NCI-H2227 (cell line): ENCODE data around the gene ROPN1L.
"Not testable (repeated sequence)": the region's sequence is repeated elsewhere in the genome, so short reads cannot be mapped to it uniquely, and the experiment has no call there.

Experiments
- DNase-seq: peaks from one replicate; lab custom pipeline; 2025; ENCODE audit not compliant: unreplicated experiment; lab: John Stamatoyannopoulos, UW

ROPN1L gene

GRCh38 chr5:10441083-10441991 is at the start of gene ROPN1L:
TSS of gene ROPN1L (plus strand) at chr5:10441879. CDS start at chr5:10442168, 289 bp downstream.
- peak; percentile 94 for DNase-seq

DNA sequence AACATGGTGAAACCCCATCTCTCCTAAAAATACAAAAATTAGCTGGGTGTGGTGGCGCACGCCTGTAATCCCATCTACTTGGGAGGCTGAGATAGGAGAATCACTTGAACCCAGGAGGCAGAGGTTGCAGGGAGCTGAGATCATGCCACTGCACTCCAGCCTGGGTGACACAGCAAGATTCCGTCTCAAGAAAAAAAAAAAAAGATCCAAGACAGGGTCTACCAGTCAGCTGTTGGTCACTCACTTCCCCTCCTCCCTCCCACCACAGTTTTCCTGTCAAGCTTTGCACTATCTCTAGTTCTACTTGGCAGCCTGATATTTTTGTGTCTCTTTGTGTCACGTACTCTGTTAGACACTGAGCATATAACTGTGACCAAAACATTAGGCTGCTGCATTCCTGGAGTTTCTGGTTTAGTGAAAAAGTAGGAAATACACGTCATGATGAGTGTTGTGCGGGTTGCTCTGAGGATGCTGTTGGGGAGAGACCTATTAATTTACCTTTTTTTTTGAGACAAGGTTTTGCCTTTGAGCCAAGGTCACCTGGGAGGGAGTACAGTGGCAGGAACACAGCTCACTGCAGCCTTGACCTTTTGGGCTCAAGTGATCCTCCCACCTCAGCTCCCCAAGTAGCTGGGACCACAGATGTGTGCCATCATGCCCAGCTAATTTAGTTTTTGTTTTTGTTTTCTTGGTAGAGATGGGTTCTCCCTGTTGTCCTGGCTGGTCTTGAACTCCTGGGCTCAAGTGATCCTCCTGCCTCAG is 48.9 kb upstream of the ROPN1L start:
- not testable (repeated sequence) for DNase-seq

- no peak for DNase-seq
These were observed 48.2 kb upstream of the ROPN1L start for GRCh38 chr5:10393491-10393890.

GRCh38 chr5:10396552-10396951 is 45.1 kb upstream of the ROPN1L start:
- no peak for DNase-seq

DNA sequence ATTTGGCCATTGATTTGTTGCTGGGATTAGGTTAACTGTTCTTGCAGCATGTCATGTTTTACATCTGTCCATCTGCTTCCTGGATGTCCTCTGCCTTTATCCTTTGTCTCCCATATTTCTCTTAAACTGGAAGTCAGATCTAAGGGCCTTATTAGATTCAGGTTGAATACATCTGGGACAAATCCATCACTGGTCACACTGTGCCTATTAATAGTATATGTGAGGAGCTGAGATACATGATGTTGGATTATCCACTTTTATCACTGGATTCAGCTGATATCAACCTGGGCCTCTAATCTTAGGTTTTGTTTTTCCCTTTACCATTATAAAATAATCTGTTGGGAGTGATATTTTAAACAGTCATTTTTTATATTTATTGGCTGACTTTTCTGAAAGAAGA is 41.8 kb upstream of the ROPN1L start:
- DNase-seq = no peak

- no peak for DNase-seq
These were observed 41.3 kb upstream of the ROPN1L start for GRCh38 chr5:10400411-10400810.

DNA sequence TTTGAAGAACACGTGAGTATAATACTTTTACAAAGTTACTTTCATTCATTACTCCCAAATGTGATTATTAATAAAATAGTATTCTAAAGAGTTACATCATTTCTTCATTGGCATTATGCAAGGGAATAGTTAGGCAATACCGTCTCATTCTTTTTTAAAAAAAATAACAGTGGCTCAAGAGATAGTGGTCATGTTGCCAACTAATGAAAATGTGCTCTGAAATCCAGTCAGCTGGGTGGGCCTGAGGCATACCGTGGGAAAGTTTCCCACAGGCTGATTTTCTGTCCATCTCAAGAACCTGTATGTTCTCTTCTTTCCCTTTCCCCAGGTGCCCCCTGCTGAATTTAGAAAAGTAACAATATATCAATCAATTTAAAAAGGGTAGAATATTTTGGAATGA is 40.8 kb upstream of the ROPN1L start:
- DNase-seq = no peak

GRCh38 chr5:10401498-10401897 is 40.2 kb upstream of the ROPN1L start:
- DNase-seq = no peak

DNA sequence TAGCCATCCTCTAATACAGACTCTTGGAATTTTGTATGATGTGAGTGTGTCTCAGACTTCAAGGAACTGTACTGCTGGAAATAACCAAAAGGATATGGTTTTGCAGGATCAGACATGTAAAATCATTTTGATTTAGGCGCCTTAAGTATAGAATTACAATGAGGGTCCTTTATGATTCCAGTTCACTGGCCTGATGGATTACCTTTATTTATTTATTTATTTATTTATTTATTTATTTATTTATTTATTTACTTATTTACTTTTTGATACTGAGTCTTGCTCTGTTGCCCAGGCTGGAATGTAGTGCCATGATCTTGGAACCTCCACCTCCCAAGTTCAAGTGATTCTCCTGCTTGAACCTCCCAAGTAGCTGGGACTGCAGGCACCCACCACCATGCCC is 37.9 kb upstream of the ROPN1L start:
- no peak for DNase-seq

DNA sequence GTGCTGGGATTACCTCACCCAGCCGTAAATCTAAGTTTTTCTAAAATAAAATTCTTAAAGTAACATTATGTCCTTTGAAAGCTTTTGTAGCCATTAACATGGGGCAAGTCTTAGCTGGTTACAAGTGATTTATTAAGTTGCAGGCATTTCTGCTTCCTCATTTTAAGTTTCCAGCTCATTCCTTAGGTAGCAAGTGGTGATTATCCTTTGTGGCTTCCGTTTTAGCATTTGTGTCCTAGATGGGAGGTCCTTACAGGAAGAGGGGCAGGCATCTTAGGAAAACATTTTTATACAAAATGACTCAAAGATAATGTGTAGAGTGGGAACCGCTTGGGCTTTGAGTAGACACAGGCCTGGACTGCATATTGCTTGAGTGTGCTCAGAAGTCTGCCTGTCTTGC is 35.0 kb upstream of the ROPN1L start:
- DNase-seq = no peak

DNA sequence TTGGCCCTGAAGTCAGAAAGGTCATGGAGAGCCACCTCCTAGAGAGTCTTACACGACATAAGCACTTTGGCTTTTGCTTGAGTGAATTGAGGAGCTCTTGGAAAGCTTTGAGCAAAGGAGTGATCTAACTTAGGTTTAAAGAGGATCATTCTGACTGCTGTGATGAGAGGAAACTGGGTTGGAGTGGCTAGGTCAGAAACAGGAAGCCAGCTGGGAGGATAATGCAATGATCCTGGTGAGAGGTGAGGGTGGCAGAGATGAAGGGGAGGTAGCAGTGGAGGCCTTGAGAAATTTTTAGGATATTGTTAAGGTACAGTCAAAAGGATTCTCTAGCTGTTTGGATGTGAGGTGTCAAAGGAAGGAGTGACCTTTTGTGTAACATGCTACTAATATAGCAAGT is 32.2 kb upstream of the ROPN1L start:
- no peak for DNase-seq

DNA sequence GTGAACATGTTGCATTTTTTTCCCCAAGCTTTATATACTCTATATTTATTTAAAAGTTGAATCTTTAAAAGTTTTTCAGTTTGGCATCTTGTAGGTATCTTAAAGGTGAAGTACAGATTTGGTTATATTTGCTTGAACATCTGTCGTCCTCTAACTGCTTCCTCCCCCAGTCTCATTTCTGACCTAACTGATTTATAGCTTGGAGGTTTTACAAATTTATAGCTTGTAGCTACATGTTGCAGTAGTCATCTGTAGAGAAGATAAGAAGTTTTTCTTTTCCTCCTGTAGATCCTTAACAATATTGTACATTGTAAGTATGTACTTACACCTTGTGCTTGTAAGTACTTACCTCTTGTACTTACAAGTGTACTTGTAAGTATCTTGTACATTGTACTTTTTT is 31.0 kb upstream of the ROPN1L start:
- DNase-seq = no peak

GRCh38 chr5:10411336-10411735 is 30.3 kb upstream of the ROPN1L start:
- DNase-seq = no peak

DNA sequence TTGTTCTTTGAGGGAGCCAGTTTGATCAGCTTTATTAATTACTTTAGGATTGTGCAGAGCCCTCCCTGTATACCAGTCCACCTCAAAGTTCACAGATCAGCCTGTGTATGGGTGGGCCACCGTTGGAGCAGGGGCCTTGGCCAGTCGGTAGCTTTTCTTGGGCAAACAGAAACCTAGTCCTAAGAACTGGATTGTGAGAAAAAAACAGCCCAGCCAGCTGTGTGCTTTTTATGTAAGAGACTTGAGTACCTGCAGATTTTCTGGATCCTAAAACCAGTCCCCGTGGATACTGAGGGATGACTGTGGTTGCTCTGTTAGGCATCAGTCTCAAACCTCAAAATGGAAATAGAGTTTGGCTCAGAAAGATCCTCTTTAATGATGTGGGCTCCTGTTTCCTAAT is 24.8 kb upstream of the ROPN1L start:
- DNase-seq = no peak

GRCh38 chr5:10418654-10419345 is 22.9 kb upstream of the ROPN1L start:
- no peak for DNase-seq

DNA sequence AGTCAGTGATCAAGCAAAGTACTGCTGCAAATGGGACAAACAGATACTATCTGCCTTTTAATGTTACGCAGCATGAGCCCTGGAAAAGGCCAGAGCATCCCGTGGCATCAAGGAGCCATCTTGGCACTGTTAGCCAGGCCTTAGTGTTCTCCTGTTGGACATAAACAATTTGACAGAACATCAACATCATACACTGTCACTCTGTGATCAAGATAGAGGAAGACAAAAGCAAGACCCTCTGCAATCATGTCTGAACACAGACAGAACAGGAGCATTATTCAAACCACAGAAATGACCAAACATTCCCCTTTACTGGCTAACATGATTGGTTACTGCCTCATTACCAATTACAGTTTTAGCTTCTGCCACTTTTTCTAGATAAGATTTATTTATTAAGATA is 21.2 kb upstream of the ROPN1L start:
- DNase-seq = no peak

DNA sequence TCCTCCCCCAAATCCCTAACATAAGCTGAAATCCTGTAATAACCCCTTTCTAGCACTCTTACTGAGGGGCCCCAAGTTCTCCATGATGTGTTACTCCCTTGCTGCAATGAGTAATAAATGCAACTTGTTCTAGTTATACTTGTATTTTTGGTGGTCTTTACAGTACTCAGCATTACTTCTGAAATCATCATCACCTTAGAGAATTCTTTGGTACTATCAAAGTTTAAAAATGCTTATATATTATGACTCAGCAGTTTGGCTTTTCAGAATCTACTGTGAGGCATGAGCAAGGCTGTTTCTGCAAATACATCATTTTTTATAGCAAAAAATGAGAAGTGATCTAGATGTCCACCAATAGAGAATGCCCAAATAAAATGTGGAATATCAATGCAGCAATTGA is 20.7 kb upstream of the ROPN1L start:
- DNase-seq = no peak

GRCh38 chr5:10421896-10422691 is 19.6 kb upstream of the ROPN1L start:
- no peak for DNase-seq

GRCh38 chr5:10423022-10423421 is 18.7 kb upstream of the ROPN1L start:
- DNase-seq = no peak

- DNase-seq = peak; percentile 39
These were observed 17.5 kb upstream of the ROPN1L start for GRCh38 chr5:10424124-10424731.
